Suppressor macrophage treated with lipopolysaccharide for 1 hour (primary cell): Measurements from ENCODE around the gene ADGRL1.

Experiments
- DNase-seq, 3 donors: peaks; one replicate each; pipeline ENCODE4 v3.0.0-alpha.2; 2020 to 2022

ADGRL1 gene

DNA sequence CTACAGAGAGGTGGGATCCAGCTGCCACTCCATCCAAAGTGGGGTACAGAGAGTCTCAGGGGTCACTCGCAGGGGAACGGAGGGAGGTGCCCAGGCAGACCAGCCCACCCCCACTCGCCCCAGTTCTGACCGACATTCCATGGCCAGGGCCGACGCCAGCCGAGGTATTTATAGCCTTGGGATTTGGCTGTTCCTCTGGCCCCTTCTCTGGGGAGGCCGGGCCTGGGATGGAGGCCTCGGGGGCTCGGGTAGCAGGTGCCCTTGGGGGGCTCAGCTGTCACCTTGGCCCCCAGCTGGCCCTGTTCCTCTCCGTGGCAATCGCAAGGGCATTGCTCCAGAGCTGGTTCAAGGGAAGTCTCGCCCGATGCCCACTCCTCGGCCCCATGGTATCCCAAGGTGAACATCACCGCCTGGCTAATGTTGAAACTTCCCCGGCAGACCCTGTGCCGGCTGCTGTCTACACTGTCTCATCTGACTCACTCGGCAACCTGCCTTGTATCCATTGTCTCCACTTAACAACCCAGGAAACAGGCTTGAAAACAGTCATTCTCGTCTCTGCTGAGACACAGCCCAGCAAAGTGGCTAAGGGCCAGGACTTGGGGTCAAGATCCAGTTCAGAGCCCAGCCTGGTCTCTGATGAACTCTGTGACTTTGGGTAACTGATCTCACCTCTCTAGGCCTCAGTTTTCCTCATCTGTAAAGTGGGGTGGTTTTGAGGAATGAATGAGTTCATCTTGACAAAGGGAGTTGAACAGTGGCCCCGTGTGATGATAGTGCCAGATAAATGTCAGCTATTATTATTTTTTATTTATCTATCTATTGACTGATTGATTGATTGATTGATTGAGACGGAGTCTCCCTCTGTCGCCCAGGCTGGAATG lies 98.1 kb downstream of the ADGRL1 start:
- DNase-seq = no peak

- DNase-seq = no peak
Measured at GRCh38 chr19:14106840-14107239, 99.1 kb downstream of the ADGRL1 start.

DNA sequence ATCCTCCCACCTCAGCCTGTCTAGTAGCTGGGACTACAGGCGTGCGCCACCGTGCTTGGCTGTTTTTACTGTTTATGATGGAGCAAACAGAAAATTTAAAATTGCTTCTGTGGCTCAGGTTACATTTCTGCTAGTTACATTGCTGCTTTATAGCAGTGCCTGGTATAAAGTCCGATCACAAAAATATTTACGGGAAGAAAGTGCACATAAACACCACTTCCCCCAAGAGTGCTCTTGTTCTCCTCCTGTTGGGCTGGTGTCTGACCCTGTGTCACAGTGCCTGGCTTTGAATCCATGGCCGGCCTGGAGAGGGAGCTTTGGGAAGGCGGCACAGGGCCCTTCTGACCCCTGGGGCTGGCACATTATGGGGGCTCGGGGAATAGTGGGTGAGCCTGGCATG lies 100.3 kb downstream of the ADGRL1 start:
- DNase-seq = no peak

DNA sequence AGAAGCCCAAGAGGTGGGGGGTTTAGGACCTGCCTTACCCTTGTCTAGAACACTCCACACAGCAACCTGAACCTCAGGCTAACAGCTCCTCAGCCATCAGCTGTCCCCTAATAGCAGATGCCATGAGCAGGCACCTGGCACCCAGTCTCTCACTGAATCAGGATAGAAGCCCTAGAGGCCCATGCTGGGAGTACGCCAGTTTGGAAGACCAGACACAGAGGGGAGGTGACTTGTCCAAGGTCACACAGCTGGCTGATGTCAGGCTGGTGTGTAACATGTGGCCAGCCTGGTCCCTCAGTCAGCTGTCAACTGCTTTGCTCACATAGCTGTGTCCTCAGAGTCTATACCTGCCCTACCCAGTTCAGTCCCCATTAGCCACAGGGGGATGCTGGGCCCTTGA lies 102.7 kb downstream of the ADGRL1 start:
- no peak for DNase-seq

DNA sequence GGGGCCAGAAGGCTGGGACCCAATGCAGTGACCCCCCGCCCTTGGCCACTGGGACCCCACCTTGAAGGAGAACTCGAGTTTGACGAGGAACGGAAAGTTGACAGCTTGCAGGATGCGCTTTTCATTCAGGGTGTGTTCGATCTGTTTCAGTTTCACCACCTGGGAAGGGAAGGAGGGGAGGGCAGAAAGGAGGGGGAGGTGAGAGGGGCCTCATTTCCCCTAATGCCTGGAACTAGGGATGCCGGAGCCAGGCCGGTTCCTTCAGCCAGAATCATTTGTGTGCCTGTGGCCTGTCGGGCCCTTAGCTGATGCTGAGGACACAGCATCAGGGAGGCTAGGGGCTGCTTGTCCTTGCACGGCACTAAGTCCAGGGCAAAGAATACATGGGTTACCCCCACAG lies 103.2 kb downstream of the ADGRL1 start:
- DNase-seq = no peak

DNA sequence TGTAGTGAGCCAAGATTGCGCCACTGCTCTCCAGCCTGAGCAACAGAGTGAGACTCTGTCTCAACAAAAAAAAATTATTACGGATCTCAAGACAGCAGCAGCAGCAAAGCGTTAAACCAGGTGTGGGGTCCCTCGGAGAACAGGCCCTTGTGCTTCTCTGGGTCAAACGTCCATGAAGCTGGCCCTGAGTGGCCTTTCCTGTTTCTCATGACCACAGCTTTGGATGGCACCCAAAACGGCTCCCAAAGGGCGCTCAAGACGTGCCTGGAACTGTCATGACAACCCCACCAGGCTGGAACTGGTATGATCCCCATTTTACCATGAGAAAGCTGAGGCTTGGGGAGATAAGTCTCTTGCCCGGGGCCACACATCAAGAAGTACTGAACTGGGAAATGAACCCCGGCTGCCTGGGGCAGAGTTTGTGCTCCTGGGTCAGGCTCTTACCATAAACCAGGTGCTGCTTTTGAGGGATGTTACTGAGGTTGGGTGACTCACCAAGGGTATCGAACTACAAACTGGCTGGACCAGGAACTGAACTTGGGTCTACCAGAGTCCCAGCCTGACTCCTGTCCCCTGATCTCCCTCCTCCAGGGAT lies 103.8 kb downstream of the ADGRL1 start:
- DNase-seq = no peak

GRCh38 chr19:14101003-14101545 lies 104.9 kb downstream of the ADGRL1 start:
- DNase-seq = no peak
